ENCODE measurements around the gene NAT8L.

DNA sequence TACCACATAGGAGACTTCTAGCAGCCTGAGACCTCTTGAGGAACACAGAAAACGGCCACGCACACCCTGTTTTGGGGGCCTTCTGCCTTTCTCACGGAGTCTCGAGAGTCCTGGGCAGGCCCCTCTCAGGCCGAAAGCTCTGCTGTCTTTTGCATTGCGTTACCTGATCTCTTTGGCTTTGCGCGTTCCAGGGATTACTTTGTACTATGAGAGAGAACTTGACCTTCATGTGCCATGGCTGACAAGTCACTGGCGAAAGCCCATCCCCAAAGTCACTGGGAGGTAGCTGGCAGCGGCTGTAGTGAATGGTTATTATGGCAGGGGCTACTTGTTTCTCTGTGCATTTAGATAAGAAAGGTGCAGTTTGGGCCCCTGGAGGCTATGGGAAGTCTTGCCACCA, 8.0 kb upstream of the NAT8L start:
- TF ChIP-seq ZNF839 (CRISPR knock-in tag; IDR thresholded peaks at IDR 0.05; ENCODE audit: borderline replicate concordance) (no peak), ZNF282 (IDR thresholded peaks at IDR 0.05; ENCODE audit: partially characterized antibody) (no peak), EZH2 (conservative IDR thresholded peaks at IDR 0.05; ENCODE audit: low read depth, low read length) (no peak), ZNF343 (CRISPR knock-in tag; IDR thresholded peaks at IDR 0.05) (no peak), GABPA (IDR thresholded peaks at IDR 0.05; ENCODE audit: low read depth, low read length) (no peak), GABPA (CRISPR knock-in tag; IDR thresholded peaks at IDR 0.05; ENCODE audit: low read depth) (no peak), ZFP36 (IDR thresholded peaks at IDR 0.05; ENCODE audit: borderline replicate concordance, low read depth, low read length, partially characterized antibody) (no peak), BRD4 (CRISPR knock-in tag; IDR thresholded peaks at IDR 0.05) (no peak), ARNT (IDR thresholded peaks at IDR 0.05) (no peak)
- TF ChIP-seq, protein P1, sequence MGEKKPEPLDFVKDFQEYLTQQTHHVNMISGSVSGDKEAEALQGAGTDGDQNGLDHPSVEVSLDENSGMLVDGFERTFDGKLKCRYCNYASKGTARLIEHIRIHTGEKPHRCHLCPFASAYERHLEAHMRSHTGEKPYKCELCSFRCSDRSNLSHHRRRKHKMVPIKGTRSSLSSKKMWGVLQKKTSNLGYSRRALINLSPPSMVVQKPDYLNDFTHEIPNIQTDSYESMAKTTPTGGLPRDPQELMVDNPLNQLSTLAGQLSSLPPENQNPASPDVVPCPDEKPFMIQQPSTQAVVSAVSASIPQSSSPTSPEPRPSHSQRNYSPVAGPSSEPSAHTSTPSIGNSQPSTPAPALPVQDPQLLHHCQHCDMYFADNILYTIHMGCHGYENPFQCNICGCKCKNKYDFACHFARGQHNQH (CRISPR knock-in tag; IDR thresholded peaks at IDR 0.05), result no peak
- TF ChIP-seq, protein P2, sequence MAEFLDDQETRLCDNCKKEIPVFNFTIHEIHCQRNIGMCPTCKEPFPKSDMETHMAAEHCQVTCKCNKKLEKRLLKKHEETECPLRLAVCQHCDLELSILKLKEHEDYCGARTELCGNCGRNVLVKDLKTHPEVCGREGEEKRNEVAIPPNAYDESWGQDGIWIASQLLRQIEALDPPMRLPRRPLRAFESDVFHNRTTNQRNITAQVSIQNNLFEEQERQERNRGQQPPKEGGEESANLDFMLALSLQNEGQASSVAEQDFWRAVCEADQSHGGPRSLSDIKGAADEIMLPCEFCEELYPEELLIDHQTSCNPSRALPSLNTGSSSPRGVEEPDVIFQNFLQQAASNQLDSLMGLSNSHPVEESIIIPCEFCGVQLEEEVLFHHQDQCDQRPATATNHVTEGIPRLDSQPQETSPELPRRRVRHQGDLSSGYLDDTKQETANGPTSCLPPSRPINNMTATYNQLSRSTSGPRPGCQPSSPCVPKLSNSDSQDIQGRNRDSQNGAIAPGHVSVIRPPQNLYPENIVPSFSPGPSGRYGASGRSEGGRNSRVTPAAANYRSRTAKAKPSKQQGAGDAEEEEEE (CRISPR knock-in tag; IDR thresholded peaks at IDR 0.05; ENCODE audit: borderline replicate concordance), result no peak
- TF ChIP-seq, protein P3, sequence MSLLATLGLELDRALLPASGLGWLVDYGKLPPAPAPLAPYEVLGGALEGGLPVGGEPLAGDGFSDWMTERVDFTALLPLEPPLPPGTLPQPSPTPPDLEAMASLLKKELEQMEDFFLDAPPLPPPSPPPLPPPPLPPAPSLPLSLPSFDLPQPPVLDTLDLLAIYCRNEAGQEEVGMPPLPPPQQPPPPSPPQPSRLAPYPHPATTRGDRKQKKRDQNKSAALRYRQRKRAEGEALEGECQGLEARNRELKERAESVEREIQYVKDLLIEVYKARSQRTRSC (CRISPR knock-in tag; IDR thresholded peaks at IDR 0.05; ENCODE audit: low read depth), result no peak
